GM21381 (cell line): ENCODE measurements around the gene GUCA2A.

Source experiments
- ATAC-seq: cut with Tn5 transposase; IDR thresholded peaks from one replicate; pipeline ENCODE4 v1.9.1; 2021; ENCODE audit warnings: mild to moderate bottlenecking, moderate library complexity; ENCODE audit not compliant: unreplicated experiment

Gene GUCA2A

DNA sequence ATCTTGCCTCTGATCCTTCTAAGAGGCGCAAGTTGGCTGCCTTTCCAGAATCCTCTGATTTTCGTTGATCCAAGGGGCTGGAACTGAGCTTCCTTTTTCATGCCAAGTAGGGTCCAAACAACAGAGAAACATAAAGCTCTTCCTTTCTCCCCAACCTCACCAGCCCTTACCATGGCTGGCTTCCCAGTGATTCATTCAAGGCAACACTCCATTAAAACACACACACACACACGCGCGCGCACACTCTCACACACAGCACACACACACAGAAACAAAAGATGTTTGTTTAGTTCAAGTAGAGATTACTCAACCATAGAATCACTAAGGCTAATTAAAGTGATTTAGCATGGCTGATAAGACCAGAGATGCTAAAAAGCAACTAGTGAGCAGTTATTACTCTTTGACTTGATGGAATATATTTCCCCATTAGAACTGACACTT lies 13.0 kb upstream of the GUCA2A start:
- ATAC-seq: no peak

DNA sequence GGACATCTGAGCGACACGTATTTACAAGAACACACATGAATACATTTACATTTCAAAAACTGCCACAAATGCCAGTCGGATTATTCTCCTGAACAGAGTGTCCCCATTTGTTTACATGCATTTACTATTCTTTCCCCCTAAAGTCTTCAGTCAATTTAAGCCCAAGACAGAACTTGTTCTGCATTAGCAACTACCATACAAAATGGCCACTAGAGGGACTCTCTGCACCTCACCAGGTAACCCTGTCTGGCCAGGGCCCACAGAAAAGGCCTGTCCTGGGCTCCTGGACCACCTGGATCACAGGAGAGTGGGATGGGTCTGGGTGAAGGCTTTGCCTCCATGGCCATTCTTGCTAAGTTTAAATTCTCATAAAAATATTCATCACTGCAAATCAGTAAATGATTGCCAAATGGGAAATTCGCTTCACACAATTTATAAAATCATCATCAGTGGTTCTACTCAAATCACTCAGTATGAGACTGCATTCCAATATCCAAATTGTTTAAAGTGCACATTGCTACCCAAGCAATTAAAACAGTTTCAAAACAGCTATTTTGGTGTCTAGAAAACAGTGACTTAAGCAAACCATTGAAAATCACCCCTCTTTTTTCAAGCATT lies 12.5 kb upstream of the GUCA2A start:
- ATAC-seq: no peak

DNA sequence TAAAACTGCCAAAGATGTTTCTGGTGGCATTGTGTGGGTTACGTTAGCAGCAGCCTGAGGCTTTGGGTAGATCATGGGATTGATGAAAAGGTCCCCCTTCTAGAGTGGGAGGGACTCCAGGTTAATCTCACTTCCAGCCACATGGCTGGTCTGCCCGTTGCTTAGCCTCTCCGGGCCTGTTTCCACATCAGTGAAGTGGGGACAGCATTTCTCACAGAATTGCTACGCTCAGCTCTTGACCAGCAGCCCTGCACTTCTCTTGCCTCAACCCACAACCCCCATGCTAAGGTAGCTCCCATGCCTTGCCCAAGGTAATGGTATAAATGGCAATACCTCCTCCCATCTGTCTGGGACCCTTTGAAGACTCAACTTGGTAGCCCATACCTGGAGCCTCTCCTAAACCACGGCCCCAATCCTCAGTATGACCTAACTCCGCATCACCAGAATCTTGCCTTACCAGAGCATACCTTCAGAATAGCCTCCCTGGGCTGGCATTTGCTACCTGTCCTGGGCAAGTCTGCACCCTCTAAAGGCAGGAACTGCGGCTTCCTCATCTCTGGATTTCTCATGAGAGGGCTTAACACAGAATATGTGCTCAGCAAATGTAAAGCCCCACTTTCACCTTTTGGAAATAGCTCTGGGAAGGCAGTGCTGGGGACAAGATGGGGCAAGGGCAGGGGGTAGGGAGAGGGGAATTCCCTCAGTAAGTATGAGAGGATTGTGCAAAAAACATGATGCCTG lies 10.9 kb upstream of the GUCA2A start:
- no peak for ATAC-seq

DNA sequence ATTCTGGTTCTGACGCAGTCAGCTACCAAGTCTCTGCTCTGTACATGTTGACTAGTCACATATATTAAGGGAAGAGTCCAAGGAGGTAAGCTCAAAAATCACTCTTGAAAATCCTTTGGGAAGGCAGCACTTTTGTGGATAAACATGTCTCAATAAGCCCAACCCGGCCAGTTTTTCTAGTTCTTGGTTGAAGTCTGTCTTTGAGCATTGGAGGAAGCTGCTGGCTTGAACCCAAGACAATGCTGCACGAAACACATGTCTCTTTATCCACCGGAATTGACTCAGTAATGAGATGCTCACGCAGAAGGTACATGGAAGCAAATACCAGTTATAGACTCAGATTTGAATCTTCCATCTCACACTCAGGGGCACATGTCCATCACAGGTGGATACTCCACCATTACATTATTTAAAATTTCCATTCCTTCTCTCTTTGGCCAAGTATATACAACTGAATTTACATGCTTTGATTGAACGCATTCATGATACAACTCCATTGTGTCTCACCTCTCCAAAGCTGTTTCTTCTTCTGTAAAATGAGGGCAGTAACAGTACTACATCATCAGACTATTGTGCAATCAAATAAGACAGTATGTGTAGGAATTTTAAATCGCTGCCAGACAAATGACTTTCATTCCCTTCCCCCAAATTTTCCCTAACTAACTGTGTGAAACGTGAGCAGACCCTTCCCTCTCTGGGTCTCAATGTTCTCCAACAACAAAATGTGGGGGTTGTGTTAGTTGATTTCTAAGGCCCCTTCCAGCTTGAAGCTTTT lies 9.6 kb upstream of the GUCA2A start:
- ATAC-seq: no peak

DNA sequence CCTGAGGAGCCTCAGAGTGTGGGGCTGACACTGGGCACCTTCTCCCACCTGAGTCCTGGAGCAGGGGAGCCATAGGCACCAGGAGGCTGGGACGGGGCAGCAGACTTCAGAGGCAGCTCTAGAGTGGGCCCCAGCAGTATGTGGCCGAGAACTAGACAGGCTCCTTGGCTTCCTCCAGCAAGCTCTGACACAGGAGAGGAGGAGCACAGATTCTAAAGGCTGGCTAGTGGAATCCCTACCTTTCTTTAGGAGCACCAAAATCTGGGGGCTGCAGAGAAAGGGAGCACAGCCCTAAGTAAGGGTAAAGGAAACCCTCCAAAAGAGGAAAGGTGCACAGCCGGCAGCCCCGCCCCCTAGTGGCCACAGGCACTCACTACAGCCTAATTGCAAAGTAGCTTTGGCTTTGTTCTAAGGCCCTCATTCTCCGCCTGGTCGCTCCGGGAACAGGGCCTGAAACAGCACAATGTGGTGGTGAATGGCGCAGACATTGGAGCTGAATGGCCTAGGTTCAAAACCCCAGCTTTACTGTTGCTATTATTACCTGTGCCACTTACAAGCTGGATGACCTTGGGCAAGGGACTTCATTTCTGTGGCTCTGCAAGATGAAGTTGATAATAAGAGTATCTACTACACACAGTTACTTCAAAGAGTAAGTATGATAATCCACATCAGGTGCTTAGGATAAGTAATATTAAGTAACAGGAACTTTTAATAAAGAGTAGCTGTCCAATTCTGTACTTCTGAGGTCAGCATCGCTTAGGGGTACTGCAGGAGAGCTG lies 8.8 kb upstream of the GUCA2A start:
- ATAC-seq: no peak

DNA sequence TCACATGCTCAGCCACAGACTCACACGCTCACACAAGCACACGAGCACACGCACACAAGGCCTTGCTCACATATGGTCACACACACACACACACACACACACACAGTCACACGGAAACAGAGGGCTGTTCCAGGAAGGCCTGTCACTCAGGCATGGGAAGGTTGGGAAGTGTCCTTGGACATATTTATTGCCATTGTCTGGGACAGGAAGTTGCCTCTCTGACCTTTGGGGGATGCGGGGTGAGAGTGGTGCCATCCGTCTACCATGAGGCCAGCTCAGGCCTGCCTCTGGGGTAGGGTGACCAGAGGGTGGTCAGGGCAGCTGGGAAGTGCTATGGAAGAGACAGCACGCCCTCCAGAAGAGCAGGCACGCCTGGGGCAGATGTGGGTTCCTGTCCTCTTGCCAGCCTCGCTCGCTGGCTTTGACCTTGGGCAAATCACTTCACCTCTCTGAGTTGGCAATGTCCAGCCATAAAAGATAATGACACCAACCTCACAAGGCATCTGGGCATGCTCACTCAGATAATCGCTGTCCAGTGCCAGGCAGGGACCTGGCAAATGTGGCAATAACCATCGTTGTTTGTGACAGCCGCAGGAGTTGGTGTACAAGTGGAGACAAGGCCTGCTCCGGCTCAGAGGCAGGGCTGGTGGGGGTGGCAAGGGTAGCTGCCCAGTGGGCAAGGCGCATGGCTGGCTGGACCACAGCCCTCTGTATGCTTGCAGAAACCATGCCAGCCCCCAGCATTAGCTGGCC lies 8.0 kb upstream of the GUCA2A start:
- ATAC-seq: no peak

DNA sequence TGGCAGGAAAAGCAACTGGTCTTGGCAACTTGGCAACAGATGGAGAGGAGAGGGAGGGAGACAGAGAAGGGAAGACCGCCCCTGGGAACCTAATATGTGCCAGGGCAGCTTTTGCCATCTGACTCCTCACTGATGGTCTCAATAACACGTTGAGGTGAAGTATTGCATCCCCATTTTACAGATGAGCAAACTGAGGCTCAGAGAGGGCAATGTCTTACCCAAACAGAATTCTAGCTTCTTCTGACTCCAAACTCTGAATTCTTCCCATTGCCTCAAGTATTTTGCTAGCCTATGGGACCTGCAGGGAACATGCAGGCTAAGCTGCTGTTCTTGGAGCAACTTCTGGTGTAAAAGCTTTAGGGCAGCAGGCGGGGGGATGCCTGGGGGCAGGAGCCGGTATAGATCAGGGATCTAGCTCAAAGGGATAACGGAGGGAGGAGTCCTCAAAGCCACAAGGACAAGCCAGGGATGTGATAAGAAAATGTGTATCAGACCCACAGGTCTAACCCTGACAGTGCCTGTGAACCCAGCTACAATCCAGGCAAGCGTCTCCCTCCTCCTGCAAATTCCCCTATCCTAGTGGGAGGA lies 7.2 kb upstream of the GUCA2A start:
- ATAC-seq: no peak

DNA sequence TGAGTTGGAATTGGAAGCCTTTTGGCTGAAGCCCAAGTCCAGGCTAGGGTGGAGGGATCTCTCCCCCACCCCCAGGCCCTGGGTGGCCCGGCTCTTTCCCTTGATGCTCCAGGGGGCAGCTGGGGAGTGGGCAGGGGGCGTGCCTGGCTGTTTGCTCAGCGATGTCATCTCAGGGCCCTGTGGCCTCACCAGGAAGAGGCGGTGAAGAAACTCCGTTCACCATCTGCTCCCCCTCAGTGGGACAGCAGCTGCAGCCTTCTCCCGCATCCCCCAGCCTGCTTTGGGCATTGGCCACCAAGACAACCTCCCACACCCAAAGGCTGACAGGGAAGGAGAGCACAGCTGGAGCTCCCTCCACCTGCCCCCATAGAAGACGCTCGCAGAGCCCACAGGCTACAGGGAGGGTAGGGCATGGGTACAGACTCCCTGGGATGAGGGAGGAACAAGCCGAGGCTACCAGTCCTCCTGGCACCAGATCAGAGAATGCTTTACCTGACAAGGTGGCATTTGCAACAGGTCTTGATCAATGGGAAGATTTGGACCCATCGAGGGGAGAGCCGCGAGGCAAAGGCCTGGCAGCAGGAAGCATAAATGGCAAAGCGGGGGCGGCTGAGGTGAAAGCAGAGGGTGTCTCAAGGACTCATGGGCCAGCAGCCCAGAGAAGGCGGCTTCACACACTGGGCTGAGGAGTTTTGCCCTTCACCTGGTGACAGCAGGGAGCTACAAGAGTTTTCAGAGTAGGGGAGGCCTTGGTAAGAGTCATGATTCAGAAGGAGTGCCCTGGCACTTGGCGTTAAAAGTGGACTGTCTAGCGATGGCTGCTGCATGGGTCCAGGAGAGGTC lies 6.5 kb upstream of the GUCA2A start:
- ATAC-seq: no peak

DNA sequence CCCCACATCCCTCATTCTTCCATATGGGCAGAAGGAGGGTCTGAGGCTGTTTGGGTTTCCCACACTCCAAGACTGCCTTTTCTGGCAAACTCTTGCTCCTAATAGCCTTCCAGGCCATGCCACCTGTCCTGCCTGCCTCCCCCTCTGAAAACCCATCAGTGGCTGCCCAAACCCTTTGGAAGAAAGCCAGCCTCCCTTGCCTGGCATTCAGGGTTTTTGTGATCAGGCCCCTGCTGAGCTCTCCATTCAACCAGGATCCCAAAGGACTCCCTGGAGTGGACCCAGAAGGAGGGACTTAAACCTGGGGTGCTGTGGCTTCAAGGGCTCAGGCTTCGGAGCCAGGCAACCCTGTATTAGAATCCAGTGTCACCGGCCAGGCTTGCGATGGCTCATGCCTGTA lies 4.2 kb upstream of the GUCA2A start:
- ATAC-seq: no peak

DNA sequence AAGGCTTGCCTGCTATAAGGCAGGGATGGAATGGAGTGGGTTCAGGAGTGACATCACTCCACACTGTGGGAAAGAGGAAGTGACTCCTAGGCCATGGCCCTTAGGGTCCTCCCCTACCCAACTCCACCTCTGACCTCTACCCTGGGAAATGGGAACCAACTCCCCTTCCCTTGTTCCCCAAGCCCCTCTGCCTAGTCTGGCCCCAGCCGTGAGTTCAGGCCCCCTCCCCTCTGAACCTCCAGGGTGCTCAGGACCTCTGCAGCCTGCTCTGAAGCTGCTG lies 3.8 kb upstream of the GUCA2A start:
- no peak for ATAC-seq

DNA sequence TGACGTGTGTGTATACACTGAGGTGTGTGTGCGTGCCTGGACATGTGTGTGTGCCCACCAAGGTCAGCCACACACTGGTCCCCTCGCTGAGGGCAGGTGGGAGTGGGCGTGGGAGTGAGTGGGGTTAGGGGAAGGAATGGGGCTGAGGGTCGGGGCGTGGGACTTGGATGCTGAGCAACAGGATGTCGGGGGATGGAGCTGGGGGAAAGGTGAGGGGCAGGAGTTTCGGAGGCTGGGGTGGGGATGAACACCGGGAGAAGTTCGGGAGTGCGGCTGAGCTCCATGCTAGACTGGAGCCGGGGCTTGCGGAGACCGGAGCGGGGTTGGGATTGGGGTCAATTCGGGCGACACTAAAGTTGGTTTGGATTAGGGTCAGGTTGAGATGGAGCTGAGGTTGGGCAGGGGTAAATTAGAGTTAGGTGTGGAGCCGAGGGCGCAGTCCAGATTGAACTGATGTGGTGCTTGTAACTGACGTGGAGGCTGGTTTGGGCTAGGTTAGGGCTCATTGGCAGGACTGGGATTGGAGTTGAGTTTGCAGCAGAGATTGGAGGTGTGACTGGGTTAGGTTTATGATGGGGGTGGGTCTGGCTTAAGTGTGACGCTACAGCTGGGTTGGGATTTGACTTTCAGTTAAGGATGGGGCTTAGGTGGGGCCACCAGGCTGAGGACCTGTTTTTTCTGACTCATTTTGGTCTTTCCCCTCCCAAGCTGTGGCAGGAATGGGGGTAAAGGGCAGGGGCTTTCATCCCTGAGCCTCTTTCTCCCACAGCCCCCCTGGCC lies 3.3 kb upstream of the GUCA2A start:
- no peak for ATAC-seq

DNA sequence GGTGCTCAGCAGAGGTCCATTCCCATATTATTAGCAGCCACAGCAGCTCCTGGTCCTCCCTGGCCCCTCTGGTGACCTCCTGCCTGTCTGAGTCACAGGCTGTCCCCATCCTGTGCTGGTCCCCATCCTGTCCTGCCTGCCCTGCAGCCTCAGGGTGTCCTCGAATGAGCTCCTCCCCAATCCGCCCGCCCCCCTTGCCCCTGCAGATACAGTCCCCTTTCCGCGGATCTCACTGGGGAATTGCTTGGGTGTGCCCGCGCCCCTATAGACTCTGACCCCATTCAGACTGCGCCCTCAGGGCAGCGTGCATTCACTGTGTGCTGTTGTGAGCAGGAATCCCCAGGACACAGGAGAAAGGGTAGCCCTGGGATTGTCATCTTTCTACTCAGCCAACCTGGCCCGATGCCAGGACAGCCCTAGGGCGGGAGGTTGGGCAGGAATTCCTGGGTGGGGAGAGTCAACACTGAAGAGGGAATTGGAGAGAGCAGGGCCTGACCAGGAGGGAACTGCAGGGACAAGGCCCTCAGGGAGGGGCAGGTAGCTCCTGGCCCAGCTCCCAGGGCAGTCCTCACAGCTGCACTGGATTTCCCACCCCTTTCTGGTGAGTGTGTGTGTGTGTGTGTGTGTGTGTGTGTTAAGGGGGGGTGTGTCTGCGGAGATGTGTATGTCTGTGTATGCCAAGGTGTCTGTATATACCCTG lies 1.1 kb upstream of the GUCA2A start:
- ATAC-seq: no peak

DNA sequence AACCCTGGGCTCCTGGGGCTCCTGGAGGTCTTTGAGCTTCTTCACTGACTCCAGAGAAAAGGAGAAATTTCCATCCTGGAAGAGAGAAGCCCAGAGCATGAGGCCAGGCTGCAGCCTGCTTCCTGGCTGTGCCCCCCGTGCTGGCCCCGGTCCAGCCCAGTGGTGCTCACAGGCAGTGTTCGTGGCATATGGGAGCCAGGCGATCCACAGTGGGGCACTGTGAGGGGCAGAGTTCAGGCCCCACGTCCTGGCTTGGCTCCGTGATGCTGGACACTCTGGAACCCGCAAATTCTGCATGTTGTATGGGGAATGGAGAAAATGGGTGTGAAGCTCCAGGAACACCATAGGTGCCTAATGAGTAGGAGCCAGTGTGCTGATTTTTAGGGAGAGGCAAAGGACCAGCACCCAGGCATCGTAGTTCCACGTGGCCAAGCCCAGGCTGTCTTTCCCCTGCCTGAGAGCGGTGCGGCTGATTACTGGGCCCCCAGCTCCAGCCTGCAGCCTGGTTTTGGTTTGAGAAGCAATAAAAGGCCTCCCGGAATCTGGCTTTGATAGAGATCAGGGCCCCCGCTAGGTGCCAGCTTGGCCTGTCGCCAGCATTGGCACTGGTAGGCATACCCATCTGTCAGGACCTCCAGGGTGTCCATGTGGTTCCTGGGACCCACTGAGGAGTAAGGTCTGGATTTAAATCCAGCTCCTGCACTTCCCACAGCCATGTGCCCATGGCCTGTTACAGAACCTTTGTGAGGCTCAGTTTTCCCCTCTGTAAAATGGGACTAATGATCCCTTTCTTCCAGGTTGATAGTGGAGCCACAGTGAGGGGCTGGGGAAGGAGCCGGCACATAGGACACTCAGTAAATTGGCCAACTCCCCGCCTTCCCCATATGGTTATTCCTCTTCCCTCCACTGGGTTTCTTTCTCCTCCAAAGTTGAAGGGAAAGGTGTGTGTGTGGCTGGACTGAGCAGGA lies 725 bp downstream of the GUCA2A start:
- ATAC-seq: no peak

DNA sequence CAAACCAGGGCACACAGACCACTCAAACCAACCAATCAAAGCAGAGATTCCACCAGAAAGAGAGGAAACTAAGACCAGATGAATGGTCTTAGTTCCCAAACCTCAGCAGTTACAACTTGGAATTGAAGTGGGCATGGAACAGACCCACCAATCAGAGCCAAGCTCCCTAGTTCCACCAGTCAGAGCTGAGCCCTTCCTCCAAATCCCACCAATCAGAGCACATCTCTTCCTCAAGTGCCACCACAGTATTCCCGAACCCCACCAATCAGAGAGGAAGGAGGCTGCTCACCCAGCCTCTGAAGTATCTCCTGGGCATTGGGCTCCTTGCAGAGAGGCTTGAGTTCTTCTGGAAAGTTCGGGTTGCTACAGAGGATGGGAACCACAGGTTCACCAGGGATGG lies 1.4 kb downstream of the GUCA2A start:
- no peak for ATAC-seq

DNA sequence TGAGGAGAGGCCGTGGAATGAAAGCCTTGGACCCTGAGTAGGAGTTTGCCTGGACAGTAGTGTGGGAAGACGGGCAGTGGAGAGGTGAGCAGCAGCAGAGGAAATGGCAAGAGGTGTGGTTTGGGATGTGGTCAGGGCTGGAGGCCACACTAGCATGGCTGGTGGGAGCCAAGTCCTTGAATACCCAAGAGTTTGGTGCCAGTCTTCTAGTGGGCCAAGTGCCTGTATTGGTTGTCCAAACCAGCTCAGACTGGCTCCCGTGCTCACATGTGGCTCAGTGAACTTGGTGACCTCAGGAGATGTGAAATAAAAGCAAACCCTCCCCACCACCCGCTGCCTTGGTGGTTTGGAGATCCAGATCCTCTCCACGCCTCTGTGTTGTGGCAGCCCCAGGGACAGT lies 2.4 kb downstream of the GUCA2A start:
- ATAC-seq: no peak

DNA sequence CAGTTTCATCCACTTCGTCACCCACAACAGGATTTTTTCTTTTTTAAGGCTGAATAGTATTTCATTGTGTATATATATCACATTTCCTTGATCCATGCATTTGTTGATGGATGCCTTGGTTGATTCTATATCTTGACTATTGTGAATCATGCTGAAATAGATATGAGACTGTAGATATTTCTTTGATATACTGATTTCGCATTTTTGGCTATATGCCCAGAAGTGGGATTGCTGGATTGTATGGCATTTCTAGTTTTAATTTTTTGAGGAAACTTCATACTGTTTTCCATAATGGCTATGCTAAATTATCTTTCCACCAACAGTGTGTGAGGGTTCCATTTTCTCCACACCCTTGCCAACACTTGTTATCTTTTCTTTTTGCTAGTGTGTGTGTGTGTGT lies 6.4 kb downstream of the GUCA2A start:
- ATAC-seq: no peak

DNA sequence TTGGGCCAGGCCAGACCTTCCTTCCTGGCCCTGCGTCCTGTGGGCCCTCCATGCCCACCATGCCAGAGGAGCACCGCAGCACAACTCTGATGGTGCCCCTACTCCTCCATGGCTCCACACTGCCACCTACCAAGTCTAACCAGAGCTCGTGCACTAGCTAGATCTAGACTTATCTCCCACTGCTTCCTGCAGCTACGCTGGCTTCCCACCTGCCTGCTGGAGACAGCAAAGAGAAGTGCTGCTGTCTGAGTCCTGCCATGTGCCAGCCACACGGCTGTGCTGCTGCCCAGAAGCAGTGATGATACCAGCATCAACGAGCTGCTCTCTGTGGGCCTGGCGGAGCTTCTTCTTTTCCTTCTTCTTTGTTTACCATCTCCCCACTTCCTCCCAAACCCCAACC lies 6.9 kb downstream of the GUCA2A start:
- no peak for ATAC-seq
